ENCODE measurements around the gene ATXN7L1.

Gene ATXN7L1

GRCh38 chr7:105571891-105572290 is 304.5 kb downstream of the ATXN7L1 start:
- H3K27me3 Mint-ChIP-seq = no peaks in the 10 kb centered on the region
- no peaks in the 10 kb centered on the region for H3K9me3 Mint-ChIP-seq
- no peaks in the 10 kb centered on the region for H3K4me1 Mint-ChIP-seq (ENCODE audit: low read depth in 2 of 2)
- no peak overlapping the region for H3K27ac Mint-ChIP-seq
- ATAC-seq (replicated peaks) (no peak), DNase-seq (no peak)
- peaks cover 26% of the 10 kb centered on the region for H3K36me3 Mint-ChIP-seq (ENCODE audit: insufficient read depth)
- no peak overlapping the region for H3K4me3 Mint-ChIP-seq

- no peak overlapping the region for H3K27ac Mint-ChIP-seq
- no peaks in the 10 kb centered on the region for H3K27me3 Mint-ChIP-seq
- ATAC-seq (replicated peaks) (no peak), DNase-seq (no peak)
- H3K9me3 Mint-ChIP-seq = no peaks in the 10 kb centered on the region
- H3K4me3 Mint-ChIP-seq = no peak overlapping the region
- H3K36me3 Mint-ChIP-seq (ENCODE audit: insufficient read depth) = peaks cover 61% of the 10 kb centered on the region
- no peaks in the 10 kb centered on the region for H3K4me1 Mint-ChIP-seq (ENCODE audit: low read depth in 2 of 2)
Observed at GRCh38 chr7:105567821-105568220, 308.6 kb downstream of the ATXN7L1 start.

- DNase-seq = no peak
- H3K27me3 Mint-ChIP-seq = no peaks in the 10 kb centered on the region
- ATAC-seq (replicated peaks) = no peak
- H3K9me3 Mint-ChIP-seq = no peaks in the 10 kb centered on the region
- no peak overlapping the region for H3K27ac Mint-ChIP-seq
- peaks cover 69% of the 10 kb centered on the region for H3K36me3 Mint-ChIP-seq (ENCODE audit: insufficient read depth)
- no peak overlapping the region for H3K4me3 Mint-ChIP-seq
- no peaks in the 10 kb centered on the region for H3K4me1 Mint-ChIP-seq (ENCODE audit: low read depth in 2 of 2)
Observed at GRCh38 chr7:105567024-105567423, 309.4 kb downstream of the ATXN7L1 start.

- H3K27me3 Mint-ChIP-seq = no peaks in the 10 kb centered on the region
- no peak for ATAC-seq (replicated peaks)
- no peak for DNase-seq
- H3K4me3 Mint-ChIP-seq = no peak overlapping the region
- H3K9me3 Mint-ChIP-seq = no peaks in the 10 kb centered on the region
- no peaks in the 10 kb centered on the region for H3K4me1 Mint-ChIP-seq (ENCODE audit: low read depth in 2 of 2)
- H3K27ac Mint-ChIP-seq = no peak overlapping the region
- peaks cover 86% of the 10 kb centered on the region for H3K36me3 Mint-ChIP-seq (ENCODE audit: insufficient read depth)
Observed at GRCh38 chr7:105565190-105565589, 311.2 kb downstream of the ATXN7L1 start.

GRCh38 chr7:105559926-105560325 is 316.5 kb downstream of the ATXN7L1 start:
- no peak overlapping the region for H3K4me3 Mint-ChIP-seq

More at GRCh38 chr7:105559926-105560325, 316.5 kb downstream of the ATXN7L1 start:
- no peak for ATAC-seq (replicated peaks)
- no peak for DNase-seq
- Mint-ChIP-seq H3K4me1 (ENCODE audit: low read depth in 2 of 2) (no peaks in the 10 kb centered on the region), H3K36me3 (ENCODE audit: insufficient read depth) (peaks cover 88% of the 10 kb centered on the region), H3K27ac (no peak overlapping the region), H3K9me3 (no peaks in the 10 kb centered on the region), H3K27me3 (no peaks in the 10 kb centered on the region)
